ENCODE measurements around the gene KCNAB2.
"Not testable (repeated sequence)": the region's sequence is repeated elsewhere in the genome, so short reads cannot be mapped to it uniquely, and the experiment has no call there.

KCNAB2 gene

DNA sequence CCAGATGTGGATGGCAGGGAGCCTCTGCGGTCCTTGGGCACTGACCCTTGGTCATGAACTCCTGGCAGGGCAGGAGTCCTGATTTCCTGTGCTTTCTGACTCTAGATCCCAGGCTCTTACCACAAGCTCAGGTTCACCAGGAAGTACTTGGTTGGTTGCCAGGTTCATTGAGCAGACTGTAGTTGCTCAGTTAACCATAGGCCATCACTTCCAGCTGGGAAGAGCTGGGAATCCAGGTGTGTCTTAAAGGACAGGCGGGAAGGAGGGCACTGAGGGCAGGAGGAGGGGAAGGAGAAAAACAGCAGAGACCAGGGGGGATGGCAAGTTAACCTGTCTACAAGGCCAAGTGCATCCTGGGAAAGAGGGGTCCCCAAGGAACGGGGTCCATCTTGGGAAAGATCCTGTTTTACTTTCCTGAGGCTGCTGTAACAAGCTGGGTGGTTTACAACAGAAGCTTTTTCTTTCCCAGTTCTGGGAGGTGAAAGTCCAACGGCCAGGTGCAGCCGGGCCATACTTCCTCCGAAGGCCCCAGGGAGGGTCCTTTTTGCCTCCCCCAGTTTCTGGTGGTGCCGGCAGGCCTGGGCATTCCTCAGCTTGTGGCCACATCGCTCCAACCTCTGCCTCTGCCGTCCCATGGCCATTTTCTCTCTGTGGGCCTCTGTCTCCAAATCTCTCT, 11.6 kb downstream of the KCNAB2 start:
- DNase-seq, result no peak

DNA sequence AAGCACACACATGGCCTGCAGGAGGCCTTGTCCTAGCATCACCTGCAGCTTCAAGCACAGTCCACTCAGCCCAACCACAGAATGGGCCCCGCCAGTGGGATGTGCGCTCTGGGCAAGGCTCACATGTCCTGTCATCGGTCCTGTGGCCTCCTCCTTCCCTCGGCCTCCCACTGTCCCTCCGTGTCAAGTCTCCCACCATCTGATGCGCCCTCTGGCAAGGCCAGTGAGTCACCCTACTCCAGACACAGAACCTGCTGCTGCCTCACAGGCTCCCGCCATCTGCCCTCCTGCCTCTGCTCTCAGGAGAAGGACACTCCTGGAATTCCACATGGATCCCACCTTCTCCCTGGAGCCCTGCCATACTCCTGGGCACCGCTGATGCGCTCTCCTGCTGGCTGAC, 14.2 kb downstream of the KCNAB2 start:
- no peak for DNase-seq

DNA sequence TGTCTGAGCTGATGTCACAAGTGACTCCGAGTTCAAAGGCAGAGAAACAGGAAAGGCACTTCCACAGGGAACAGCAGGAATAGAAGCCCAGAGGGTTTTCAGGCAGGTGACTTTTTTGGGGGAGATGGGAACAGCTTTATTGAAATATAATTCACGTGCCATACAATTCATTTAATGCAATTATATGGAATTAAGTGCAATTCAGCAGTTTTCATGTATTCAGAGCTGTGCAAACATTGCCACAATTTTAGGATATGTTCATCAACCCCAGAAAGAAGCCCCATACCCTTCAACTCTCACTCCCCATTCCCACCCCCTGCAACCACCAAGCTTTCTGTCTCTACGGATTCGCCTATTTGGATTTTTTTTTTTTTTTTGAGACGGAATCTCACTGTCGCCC, 17.0 kb downstream of the KCNAB2 start:
- no peak for DNase-seq

DNA sequence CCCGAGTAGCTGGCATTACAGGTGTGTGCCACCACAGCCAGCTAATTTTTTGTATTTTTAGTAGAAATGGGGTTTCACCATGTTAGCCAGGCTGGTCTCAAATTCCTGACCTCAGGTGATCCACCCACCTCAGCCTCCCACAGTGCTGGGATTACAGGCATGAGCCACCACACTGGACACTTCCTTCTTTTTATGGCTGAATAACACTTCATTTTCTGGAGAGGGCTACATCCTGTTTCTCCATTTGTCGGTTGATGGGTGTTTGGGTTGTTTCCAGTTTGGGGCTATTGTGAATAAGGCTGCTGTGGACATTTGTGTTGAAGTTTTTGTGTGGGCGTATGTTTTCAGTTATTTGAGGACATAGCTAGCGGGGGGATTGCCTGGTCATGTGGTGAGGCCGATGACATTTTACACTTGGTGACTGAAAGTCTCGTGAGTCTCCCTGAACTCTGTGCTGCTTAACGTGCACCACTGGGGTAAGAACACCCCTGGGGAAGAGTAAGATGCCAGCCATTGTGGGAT, 17.9 kb downstream of the KCNAB2 start:
- not testable (repeated sequence) for DNase-seq

DNA sequence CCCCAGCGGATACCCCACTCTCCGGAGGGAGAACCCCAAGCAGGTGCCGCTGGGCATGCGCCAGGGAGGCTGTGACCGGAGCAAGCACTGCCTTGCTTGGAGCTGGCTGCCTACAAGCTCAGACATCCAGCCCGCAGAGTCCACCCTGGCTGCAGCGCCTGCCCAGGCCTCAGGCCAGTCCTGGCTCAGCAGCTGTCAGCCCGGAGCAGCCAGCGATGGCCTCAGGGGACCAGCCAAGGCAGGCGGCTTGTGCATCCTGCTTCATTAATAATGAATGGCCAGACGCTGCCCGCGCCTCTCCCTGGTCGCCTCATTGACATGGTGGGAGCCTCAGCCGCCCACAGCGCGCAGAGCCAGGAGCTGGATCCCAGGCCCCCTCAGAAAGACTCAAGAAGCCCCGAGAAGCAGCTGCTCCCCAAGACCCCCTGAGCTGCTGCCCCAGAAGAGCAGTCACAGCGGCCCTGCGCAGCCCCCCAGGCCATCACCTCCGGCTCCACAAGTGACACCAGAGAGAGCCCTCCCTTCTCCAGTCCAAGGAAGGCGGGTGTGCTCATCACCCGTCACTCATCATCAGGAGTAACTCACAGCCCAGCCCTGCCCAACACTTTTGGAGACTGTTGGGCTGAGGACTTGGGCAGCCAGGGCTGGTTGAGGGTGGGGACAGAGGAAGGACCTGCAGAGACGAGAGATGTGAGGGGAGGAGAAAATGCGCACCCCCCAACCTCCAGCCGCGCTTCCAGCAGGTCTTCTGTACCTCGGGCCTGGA, 19.6 kb downstream of the KCNAB2 start:
- peak; percentile 83 for DNase-seq

DNA sequence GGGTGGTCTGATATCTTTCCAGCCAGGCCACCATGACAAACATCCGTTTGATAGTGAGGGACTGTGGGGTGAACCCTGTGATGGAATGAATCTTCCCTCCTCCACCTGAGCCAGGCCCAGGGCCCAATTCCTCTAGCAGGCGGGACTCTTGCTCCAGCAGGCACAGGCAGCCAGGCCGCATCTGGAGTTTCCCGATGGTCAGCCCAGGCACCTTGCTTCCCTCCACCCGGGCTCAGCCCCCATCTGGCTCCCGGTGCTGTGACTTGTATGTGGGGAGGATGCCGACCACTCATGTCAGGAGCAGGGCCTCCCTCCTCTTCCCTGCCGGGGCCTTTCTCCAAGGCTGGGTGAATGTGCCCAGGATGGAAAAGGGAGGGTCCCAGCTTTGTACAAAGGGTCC, 21.0 kb downstream of the KCNAB2 start:
- DNase-seq, result no peak

DNA sequence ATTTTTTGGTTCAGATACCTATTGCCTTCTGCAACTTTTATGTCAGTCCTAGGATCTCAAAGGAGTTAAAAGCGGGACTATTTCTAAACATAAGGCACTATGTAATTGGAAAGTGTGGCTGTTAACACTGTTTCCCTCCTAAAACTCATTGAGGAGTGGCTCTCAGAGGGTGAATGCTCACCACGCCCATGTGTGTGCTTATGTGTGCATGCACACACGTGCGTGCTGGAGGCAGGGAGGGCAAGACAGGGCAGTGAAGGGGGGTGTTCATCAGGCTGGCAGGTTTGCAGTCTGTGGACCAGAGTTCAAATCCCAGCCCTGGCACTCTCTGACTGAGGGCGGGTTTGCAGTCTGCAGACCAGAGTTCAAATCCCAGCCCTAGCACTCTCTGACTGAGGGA, 22.4 kb downstream of the KCNAB2 start:
- DNase-seq, result no peak

DNA sequence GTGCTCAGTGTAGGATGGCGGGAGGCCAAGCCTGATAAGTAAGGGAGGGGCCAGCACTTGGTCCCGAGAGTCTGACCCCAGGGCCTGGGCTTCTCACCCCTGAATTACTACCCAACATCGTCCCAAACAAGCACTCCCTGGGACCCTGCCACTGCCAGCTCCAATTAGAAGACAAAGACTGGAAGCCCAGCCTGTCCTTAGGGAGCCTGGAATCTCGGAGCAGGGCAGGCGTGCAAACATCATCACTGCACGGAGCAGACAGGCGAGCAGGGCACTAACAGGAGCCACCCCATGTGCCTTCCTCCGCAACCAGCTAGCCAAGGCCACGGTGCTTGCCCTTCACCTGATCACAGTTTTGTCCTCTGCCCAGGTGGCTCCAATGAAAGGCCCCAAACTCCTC, 23.2 kb downstream of the KCNAB2 start:
- peak; percentile 51 for DNase-seq

DNA sequence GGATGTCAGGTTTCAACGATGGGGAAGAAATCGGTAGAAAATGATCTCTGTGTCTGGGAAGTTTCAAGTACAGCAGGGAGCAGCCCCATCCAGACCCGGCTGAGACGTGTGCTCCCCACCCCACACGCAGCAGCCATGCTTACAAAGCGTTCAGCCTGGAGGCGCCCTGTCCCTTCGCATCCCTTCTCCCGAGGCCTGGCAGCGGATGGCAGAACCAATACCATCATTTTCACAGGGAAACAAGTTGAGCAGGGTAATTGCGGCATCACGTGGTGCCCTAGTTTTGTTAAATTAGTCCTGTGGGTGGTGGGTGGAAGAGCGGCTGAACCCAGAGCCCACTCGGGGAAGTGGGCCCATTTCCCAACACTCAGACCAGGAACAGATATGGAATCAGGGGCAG, 23.9 kb downstream of the KCNAB2 start:
- DNase-seq, result peak; percentile 52

DNA sequence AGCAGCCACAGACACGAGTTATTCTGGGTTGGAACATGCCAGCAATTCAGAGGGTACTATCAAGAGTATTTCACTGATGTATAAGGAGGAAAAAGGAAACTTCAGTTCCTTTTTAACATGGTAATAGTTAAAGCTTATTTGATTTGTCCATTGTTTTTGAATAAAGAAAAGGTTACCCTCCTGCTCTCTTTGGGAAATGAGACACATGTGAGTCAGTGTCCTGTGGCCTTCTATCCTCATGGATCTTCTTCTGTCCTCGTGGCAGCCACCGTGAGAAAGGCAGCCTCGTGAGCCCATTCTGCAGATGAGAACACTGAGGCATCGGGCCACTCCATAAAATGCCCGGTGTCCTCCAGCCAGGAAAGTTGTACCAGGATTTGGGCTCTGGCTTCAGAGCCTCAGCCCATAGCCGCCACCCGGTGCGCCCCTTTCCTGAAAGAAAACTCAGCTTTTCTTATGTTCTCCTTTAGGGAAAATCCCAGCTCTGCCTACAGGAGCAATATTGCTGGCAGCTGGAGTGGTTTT, 24.8 kb downstream of the KCNAB2 start:
- no peak for DNase-seq

DNA sequence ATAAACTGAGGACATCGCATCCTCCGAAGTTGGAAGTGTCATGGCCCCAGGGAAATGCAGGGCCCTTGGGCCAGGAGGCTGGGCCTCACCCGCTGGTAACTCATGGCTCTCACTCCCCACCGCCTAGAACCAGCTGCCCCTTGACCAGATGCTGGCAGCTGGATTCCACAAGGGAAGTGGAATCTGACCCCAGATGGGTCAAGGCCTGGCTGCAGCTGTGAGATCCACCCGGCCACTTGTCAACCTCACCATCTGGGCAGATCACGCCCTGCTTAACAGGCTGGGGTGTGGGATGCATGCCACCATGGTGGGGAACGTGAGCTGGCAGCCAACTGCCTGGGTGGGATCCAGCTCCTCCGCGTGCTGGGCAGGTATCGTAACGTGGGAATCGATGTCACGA, 25.5 kb downstream of the KCNAB2 start:
- DNase-seq, result no peak

DNA sequence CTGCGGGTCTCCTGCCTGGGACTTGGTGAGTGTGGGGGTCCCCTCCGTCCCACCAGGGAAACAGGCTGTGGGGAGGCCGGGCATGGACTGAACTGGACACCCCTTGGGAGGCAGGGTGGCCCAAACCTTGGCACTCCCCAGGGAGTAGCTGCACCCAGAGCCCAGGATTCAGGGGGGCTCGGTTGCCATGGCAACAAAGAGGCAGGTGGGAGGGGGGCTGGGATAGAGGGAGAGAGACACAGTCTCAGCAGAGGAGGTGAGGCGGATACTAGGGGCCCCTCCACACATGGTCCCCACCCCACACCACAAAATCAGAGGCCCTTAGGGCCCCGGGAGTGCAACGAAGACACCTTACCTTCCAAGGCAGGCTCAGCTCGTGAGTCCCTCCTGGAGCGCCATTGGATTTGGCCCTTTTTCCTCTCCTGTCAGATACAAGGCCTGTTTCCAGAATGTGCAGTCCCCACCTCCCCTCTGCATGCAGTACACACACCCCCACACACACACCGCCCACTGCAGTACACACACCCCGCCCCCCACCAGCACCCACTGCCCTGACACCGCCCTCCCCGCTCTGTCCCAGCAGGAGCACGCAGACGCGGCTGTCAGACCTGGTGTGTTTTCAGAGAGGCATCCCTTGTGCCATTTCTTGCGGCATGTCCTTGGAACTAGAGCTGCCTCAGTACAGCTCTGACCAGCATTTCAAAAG, 27.2 kb downstream of the KCNAB2 start:
- no peak for DNase-seq

DNA sequence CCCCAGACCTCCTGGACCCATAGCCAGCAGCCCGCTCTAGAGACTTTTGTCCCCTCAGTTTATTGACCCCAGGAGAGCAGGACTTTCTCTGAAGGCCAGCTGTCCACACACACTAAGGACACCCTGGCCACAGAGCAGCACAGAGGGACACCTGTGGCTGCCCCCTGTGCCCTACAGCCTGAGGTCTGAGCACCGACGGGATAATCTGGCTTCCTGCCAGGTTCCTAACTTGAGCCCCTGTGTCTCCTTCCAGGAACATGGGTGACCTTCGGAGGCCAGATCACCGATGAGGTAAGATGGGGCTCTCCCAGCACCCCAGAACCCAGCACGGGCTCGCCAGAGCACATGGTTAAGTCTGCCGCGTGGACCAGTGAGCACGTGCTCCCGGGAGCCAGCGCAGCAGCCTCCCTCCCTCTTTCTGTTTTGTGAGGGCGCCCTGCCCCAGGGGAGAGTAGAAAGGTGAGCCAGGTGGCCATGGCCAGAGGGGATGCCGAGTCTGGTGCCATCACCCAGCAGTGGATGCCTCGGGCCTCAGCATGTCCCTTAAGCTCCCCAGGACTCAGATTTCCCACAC, 27.9 kb downstream of the KCNAB2 start:
- no peak for DNase-seq

DNA sequence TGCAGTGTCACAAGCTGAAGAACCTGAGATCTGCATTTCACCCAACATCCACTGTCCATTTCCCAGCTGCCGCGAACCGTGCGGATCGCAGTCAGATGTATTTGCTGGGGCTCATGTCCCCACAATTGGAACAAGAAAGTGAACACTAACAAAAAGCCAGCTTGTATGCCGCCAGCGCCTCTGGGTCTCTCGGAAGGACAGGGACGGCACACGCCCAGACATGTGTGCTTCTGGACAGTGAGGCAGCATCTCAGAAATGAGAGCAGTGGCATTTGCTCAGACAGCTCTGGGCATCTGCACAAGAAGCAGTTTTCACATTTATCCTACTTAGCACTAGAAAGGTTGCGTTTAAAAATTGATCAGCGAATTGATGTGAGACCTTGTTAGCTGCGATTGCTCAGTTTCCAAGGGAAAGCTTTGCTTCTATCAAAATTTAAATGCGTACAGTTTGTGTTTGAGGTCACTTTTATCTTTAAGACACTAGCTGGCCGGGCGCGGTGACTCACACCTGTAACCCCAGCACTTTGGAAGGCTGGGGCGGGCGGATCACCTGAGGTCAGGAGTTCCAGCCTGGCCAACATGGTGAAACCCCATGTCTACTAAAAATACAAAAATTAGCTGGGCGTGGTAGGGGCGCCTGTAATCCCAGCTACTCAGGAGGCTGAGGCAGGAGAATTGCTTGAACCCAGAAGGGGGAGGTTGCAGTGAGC, 28.7 kb downstream of the KCNAB2 start:
- DNase-seq, result no peak

DNA sequence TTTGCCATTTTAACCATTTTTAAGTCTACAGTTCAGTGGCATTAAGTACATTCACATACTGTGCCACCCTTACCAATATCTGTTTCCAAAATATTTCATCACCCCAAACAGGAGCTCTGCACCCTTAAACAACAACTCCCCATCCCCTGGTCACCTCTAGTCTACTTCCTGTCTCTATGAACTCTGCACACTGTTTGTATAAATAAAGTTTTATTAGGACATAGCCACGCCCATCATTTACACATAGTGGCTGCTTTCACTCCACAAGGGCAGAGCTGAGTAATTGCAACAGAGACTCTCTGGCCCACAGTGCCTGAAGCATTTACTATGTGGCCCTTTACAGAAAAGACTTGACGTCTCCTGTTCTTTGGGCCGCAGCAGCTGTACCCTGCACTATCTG, 30.1 kb downstream of the KCNAB2 start:
- DNase-seq, result no peak

DNA sequence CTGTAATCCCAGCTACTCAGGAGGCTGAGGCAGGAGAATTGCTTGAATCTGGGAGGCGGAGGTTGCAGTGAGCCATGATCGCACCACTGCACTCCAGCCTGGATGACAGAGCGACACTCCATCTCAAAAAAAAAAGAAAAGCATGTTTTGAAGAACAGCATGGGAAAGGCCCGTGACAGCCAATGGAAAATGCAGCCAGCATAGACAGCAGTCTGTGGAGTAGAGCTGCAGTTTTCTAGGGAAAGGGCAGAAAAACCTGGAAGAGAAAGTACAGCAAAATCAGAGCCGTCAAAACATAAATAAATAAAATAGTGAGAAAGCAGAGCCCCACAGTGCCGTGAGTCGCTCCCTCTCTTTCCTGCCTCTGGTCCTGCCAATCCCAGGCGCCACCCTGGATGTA, 31.4 kb downstream of the KCNAB2 start:
- not testable (repeated sequence) for DNase-seq

DNA sequence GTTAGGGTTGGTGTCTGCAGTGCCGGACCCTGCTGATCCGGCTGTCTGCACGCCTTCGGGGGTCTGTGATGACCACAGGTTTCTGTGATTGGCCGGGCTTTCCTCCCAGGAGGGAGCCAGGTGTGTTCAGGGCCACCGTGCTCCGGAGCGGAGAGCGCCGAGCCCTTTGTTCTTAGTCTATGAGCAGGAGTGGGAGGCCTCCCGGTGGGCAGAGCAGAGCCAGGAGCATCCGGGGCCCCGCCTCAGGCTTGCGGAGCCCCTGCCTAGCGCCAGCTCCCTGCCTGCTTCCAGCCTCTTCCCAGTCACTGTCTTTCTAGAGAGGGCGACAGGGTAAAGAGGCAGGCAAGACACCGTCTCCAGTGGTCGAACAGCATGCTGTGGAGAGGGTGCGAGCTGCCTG, 31.8 kb downstream of the KCNAB2 start:
- no peak for DNase-seq

DNA sequence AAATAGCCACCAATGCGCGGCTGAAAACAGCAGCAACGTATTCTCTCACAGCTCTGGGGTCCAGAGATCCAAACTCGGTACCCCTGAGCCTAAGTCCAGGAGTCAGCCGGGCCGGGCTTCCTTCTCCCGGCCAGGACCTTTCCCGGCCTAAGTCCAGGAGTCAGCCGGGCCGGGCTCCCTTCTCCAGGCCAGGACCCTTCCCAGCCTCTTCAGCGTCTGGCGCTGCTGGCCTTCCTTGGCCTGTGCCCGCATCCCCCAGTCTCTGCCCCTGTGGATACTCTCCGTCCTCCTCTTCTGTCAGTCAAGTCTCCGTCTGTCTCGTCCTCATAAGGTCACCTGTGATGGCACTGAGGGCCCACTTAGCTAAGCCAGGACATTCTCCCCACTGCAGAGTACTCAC, 32.2 kb downstream of the KCNAB2 start:
- DNase-seq, result no peak

DNA sequence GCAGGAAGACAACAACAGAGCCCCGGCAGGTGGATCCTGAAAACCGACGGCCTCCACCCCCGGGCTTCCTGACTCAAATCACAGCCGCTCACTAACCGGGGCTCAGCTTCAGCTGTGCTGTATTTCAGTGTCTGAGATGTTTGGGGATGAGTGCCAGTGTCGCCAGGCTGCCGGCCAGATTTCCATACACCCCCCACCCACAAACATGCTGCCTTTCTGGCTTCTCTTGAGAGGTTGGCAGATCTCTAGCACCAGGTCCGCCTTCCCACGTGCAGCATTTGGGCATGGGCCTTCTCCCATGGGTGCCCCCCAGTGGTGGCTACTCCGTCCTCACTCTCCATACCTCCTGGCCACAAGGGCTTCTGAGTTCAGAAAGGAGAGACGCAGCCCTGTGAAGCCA, 34.8 kb downstream of the KCNAB2 start:
- DNase-seq, result peak; percentile 24

DNA sequence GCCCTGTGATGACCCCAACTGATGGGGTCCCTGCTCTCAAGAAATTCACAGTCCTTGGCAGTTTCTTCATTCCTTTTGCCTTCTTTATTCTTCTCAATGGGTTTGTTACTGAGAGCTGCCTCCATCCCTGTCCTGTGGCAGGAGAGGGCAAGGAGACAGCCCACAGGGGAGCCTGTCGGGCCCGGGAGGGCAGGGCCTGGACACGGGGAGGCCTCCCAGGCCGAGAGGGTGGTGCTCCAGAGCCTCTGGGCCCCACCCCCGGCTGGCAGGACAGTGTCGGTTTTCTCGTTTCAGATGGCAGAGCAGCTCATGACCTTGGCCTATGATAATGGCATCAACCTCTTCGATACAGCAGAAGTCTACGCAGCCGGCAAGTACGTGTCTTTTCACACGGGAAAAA, 36.2 kb downstream of the KCNAB2 start:
- DNase-seq, result no peak

DNA sequence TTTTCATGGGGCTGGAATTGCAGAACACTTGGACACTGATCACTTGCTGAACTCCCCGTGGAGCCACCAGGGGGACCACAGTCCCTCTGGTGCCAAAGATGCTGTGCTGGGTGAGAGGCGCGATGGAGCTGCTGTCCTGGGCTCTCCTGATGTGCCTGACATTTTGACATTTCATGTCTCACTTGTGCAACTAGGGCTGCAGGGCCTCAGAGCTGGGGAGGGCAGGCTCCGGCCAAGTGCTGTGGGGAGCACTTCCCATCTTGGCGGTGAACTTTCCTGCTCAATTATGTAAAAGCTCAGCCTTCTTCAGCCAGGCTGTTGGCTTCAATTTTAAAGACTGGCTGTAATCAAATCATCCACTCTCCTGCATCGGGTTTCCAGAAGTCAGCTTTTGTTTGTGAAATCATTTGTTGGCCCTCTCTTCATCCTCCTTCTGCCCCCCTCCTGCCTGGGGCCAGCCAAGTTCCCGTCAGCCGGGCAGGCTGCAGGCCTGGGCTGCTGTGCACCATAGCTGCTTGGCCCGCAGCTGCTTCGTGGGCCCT, 36.8 kb downstream of the KCNAB2 start:
- DNase-seq, result peak; percentile 53

DNA sequence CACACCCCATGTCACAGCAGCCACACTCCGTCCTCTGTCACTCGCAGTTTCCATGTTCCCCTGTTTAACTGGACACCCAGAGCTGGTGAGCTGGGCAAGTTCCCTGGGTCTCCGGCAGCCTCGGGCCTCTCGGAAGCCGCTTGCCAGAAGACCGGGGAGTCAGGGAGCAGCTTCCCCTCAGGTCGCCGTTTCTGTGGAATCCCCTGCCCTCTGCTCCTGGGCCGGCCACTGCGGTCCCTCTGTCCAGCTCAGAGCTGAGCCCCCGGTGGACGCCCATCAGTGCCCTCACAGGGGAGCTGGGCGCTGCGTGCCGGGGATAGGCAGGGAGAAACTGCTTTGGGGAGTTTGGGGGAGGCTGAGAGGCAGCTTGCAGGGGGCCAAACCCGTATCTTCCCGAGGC, 37.7 kb downstream of the KCNAB2 start:
- no peak for DNase-seq
